CD4-positive, alpha-beta T cell treated with Interleukin-15 for 1 hour (primary cell): Measurements from ENCODE around the gene ZNF581.

Experiments
- DNase-seq: peaks from one replicate; pipeline ENCODE4 v3.0.0-alpha.2; 2020

The ZNF581 gene, protein sequence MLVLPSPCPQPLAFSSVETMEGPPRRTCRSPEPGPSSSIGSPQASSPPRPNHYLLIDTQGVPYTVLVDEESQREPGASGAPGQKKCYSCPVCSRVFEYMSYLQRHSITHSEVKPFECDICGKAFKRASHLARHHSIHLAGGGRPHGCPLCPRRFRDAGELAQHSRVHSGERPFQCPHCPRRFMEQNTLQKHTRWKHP

DNA sequence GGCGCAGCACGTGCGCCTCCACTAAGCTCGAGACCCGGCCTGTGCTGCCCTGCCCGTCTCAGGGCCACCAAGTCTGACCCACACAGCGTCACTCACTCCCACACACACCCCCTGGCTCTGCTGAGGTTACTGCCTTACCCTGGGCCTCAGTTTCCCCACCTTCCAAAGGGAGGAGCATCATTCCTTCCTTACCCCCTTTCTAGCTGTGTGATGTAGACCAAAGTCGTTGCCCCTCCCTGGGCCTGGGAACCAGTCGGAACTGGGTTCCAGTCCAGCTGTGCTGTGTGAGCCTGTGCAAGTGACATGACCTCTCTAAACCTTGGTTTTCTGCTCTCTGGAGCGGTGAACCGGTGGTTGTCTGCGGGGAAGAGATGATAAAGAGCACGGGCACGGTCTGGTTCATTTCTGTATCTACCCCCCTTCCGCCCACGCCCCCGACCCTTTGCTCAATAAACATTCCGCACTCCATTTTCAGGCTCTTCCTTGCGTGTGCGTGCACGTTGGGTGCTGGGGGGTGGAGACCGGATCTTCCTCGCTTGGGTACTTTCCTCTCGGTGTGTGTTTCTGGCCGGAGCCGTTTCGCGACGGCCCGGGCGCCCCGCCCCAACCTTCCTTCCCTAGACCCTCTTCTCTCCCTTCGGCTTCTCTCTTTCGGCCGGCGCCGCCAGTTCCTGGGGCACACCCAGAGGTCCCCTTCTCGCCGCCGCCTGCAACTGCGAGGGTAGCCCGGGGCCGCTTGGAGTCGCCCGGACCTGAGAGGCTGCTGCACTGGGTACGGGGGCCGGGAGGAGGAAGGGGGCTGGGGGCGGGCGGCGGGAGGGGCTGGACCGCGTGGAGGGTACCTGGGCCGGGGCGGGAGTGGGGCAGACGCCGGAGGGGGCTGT lies at the start of gene ZNF581:
TSS of gene ZNF581 (plus strand) at position 647 of the 884 bp plus-strand sequence. CDS start 923 bp downstream, outside the sequence.
- peak; percentile 75 for DNase-seq

- DNase-seq, result no peak
These were observed 48.4 kb upstream of the ZNF581 start for GRCh38 chr19:55594996-55595545.

- DNase-seq, result no peak
These were observed 47.1 kb upstream of the ZNF581 start for GRCh38 chr19:55596304-55596703.

- DNase-seq, result no peak
These were observed 45.9 kb upstream of the ZNF581 start for GRCh38 chr19:55597501-55597921.

DNA sequence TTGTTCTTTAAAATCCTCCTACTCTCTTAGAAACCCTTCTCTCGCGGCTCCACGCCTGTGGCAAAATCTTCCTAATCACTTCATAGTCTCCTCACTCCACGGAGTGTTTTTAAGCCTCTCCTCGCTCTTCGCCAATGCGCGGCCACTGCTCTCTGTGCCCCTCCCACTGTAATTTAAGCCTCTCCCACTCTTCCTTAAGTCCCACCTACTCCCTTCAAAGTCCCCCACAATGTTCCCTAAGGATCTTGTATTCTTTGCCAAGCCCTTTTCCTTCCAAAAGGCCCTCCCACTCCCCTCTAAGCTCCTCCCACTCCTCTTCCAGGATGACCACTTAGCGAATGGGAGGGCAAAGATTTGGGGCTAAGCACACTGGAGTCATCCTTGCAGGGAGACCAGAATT lies 45.4 kb upstream of the ZNF581 start:
- DNase-seq, result no peak

DNA sequence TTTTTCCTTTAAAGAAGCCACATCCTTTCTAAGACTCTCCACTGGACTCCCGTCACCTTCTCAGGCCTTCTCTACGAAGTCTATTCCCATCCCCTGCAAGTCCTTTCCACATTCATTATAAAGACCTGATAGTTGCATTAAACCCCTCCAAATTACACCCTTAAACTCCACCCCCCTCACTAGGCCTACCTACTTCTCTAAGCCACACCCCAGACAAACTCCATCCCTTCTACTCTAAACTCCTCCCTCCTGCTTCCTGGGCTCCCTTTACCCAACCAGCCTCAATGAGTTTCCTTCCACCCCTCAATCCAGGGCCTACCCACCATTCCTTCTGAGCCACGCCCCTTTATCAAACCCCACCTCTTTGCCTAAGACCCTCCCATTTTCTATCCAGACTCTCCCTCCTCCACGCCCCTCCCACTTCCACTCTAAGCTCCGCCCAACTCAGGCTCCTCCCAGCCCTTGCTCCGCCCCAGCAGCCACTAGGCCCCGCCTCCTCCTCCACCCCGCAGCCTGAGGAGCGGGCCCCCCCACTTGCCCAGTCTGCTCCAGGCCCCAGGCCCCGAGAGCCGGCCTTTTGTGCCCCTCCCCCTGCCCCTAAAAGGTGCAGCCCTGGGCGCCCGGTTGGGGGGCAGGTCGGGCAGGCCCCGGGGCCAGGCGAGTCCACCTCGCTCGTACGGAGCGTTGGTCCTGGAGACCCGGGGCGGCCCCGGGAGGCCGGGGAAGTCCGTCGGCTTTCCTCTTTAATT lies 44.6 kb upstream of the ZNF581 start:
- DNase-seq, result peak; percentile 93

GRCh38 chr19:55599468-55599841 lies 44.0 kb upstream of the ZNF581 start, which contains the start of gene FIZ1:
Gene FIZ1 (minus strand): TSS chr19:55599517. CDS start chr19:55597865, 1,652 bp downstream.
- peak; percentile 97 for DNase-seq

GRCh38 chr19:55599842-55600661 lies 43.4 kb upstream of the ZNF581 start, which contains the start of gene ZNF524:
Gene ZNF524 (plus strand): TSS chr19:55600288. CDS start chr19:55602113, 1,825 bp downstream.
- peak; percentile 90 for DNase-seq

DNA sequence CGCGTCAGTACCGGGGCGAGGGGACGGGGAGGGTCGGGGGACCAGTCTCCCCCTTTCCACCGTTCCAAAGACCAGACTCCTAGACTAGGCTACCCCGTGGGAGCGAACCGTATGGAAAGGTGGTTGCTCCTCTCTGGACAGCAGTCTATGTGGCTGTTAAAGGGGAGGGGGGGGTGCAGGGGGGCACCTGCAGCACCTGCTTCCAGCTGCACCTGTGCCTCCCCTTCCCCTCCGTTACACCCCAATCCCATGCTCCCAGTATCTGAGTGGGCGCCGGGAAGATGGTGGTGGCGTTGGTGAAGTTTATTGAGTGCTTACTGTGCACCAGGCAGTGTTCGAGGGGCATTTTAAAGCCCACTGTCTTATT lies 42.8 kb upstream of the ZNF581 start:
- no peak for DNase-seq

DNA sequence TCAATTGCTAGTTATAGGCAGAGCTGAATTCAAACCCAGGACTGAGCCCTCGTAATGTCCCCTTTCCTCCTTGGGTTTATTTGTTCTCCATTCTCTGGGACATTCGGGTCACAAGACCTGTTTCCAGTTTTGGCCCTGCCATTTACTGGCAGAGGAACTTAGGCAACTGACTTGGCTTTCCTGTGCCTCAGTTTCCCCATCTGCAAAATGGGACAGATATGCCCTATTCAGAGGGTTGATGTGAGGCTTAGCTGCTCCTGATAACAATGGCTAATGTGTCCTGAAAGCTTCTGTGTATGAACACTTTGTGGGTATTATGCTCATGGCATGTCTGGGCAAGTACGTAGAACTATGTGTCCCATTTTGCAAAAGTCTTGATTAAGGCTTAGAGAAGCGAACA lies 42.4 kb upstream of the ZNF581 start:
- no peak for DNase-seq

- DNase-seq, result no peak
These were observed 41.1 kb upstream of the ZNF581 start for GRCh38 chr19:55602104-55603001.

DNA sequence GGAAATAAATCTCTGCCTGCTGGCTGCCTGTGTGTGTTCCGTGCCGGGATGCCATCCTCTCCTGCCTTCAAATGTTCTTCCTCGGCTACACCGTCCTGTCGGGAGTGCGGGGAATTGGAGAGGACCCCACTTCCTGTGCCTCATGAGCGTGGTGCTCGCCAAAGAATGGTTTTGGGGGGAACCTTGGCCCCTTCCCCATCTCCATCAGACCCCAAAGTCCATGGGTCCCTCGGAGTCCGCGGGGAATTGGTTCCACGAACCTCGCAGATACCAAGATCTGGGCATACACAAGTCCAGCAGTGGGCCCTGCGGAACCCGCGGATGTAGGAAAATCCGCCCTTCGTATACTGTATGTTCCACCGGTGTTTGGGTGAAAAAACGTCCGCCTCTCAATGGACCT lies 40.3 kb upstream of the ZNF581 start:
- DNase-seq, result no peak

DNA sequence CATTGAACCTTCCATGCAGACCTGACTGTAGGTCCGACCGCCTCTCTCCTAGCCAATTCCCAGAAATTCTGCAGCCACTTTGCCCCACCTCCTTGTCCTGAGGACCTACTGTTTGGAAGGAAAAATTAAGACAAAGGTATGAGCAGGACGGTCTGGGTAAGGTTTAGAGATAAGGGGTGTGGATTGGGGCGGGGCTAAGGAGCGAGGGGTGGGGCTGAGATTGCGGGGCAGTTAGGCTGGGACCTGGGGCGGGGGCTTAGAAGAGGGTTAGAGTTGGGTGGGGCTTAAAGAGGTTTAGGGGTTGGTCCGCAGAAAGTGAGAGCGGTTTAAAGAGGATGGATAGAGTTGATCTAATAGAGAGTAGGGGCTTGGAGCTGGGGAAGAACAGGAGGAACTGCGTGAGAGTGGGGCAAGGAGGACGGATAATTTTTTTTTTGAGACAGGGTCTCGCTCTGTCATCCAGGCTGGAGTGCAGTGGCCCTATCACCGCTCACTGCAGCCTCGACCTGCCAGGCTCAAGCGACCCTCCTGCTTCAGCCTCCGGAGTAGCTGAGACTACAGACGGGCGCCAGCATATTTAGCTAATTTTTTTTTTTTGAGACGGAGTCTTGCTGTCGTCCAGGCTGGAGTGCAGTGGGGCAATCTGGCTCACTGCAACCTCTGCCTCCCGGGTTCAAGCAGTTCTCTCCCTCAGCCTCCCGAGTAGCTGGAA lies 39.7 kb upstream of the ZNF581 start:
- no peak for DNase-seq

- peak; percentile 98 for DNase-seq
These were observed 38.2 kb upstream of the ZNF581 start for GRCh38 chr19:55605207-55605636.

- peak; percentile 74 for DNase-seq
These were observed 37.6 kb upstream of the ZNF581 start, which contains the start of gene ZNF865 for GRCh38 chr19:55605637-55606470. Gene ZNF865 (plus strand): TSS chr19:55605647. CDS start chr19:55613619, 7,972 bp downstream.

DNA sequence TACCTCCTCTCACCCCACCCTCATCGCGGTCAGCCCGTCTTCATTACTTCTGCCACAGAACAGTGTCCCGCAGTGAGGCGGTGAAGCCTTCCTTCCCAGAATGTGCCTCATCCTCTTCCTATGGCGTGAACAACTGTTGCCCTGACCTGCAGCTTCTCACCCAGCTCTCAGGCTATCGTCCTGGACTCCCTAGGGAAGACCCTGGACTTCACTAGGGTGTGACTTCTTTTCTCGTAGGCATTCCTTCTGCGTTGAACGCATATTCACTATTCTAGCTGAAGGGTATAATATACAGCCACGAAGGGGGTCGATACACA lies 37.0 kb upstream of the ZNF581 start:
- DNase-seq, result no peak

- no peak for DNase-seq
These were observed 36.6 kb upstream of the ZNF581 start for GRCh38 chr19:55606817-55607216.

GRCh38 chr19:55609326-55609725 lies 34.1 kb upstream of the ZNF581 start:
- no peak for DNase-seq

DNA sequence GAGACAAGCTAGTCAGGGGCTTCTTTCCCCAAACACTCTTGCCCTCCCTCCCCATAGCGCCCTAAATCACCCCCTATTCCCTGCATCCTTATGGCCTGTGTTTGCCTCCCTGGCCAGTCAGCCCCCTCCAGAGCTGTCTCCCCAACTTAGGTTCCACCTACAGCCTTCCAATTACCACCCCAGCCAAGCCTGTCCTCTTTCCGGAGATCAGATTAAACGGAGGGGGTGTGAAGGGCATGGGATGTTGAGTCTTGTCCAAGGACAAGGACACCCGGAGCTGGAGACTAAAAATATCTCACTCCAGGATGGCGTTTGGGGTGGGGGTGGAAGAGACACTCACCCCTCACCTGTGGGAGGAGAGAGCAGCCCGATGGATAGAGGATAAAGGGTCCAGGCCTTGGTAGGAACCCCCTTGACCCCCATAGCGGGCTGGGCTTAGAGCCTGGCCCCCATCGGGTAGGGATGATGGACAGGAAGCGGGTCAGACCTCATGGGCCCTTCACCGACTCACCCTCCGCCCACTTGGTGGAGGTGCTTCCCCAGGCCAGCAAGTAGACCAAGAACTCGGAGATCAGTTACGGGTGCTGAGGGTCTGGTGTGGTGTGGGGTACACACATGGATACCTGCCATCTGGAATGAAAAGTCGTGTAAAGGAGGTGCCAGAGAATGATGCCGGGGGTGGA lies 32.0 kb upstream of the ZNF581 start:
- no peak for DNase-seq
